LNCaP clone FGC (cell line): ENCODE data around the gene KLF16.

ENCODE experiments used
- DNase-seq: peaks from one replicate; pipeline ENCODE4 v3.0.0-alpha.2; 2011; ENCODE audit warnings: low read depth
- H3K4me3 ChIP-seq: 2 replicates; pipeline ENCODE4 v1.5.1; 2011; ENCODE audit warnings: mild to moderate bottlenecking, low read depth, low read length, control low read depth
- TF ChIP-seq, protein P1 (sequence below): IDR thresholded peaks from 2 replicates; pipeline ENCODE4 v1.5.1; 2012; ENCODE audit warnings: mild to moderate bottlenecking; ENCODE audit not compliant: control insufficient read depth, insufficient read depth; ENCODE audit errors: extremely low read depth

Gene KLF16

DNA sequence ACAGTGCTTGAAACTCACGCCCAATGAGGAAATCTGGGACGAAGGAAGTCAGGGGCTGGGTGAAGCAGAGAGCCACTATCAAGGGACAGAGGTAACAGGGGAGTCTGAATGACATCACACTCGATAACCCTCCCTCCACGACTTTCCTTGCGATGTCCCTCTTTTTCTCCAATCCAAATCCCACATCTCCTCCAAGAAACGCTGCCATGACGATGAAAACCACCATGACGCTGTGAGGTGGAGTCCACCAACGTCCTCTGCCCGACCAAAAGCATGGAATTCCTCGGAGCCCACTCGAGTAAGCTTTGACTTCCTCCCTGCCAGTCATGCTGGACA lies 16.1 kb downstream of the KLF16 start:
- no peak for DNase-seq
- TF ChIP-seq, protein P1, sequence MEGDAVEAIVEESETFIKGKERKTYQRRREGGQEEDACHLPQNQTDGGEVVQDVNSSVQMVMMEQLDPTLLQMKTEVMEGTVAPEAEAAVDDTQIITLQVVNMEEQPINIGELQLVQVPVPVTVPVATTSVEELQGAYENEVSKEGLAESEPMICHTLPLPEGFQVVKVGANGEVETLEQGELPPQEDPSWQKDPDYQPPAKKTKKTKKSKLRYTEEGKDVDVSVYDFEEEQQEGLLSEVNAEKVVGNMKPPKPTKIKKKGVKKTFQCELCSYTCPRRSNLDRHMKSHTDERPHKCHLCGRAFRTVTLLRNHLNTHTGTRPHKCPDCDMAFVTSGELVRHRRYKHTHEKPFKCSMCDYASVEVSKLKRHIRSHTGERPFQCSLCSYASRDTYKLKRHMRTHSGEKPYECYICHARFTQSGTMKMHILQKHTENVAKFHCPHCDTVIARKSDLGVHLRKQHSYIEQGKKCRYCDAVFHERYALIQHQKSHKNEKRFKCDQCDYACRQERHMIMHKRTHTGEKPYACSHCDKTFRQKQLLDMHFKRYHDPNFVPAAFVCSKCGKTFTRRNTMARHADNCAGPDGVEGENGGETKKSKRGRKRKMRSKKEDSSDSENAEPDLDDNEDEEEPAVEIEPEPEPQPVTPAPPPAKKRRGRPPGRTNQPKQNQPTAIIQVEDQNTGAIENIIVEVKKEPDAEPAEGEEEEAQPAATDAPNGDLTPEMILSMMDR: no peak
- peak overlapping the region; percentile 98 for H3K4me3 ChIP-seq

DNA sequence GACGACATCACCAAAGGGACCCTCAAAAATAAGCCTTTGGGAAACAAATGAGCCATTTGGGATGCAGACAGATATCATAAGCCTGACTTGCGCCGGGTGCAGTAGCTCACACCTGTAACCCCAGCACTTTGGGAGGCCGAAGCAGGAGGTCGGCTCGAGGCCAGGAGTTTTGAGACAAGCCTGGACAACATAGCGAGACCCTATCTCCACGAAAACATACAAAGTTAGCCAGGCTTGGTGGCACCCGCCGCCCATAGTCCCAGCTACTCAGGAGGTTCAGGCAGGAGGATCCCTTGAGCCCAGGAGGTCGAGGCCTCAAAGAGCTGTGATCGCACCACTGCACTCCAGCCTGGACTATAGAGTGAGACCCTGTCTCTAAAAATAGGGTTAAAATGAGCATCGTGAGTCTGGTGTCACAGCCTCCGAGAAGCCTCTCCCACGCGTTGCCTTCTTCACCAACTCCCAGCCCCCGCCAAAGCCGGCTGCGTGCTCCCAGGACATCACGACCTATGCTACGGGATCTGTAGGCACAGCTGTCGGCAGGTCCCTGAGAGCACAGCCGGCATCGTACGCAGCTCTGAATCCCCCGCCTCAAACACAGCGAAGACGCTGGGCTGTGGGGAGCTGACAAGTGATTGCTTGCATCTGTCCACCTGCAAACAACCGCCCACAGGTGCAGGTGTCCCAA lies 16.7 kb downstream of the KLF16 start:
- no peak for DNase-seq
- TF ChIP-seq, protein P1: no peak
- peak overlapping the region; percentile 98 for H3K4me3 ChIP-seq

DNA sequence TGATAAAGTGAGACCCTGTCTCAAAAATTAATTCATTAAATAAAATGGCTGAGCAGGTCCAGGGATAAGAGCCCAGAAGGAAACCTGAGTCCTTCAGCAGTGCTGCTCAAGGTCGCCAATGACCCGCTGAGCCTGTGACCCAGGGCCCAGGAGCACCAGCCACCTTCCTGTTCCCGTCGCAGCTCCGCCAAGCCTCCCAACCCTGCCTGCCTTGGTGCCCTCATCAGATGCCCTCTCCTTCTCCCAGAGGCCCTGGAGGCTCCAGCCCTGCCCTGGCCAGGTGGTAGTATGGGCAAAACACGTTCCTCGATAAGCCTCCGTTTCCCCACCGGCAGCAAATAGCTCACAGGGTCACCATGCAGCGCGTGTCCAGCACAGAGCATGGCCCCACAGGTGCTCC lies 17.7 kb downstream of the KLF16 start:
- no peak overlapping the region for H3K4me3 ChIP-seq
- TF ChIP-seq, protein P1: no peak
- DNase-seq: no peak

DNA sequence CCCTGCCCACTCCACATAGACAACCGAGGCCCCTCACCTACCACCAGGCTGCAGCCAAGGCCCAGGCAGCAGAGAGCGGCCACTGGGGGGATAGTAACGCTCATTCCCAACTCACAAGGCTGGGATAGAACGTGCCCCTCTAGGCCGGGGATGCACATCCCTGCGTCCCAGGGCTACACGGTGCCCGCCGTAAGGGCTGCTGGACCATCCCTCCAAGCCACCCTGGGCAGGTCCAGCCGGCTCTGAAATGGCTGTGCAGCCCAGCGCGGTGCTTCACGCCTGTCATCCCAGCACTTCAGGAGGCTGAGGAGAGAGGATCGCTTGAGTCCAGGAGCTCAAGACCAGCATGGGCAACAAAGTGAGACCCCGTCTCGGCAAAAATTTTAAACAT lies 18.3 kb downstream of the KLF16 start:
- no peak overlapping the region for H3K4me3 ChIP-seq
- TF ChIP-seq, protein P1: no peak
- DNase-seq: no peak

DNA sequence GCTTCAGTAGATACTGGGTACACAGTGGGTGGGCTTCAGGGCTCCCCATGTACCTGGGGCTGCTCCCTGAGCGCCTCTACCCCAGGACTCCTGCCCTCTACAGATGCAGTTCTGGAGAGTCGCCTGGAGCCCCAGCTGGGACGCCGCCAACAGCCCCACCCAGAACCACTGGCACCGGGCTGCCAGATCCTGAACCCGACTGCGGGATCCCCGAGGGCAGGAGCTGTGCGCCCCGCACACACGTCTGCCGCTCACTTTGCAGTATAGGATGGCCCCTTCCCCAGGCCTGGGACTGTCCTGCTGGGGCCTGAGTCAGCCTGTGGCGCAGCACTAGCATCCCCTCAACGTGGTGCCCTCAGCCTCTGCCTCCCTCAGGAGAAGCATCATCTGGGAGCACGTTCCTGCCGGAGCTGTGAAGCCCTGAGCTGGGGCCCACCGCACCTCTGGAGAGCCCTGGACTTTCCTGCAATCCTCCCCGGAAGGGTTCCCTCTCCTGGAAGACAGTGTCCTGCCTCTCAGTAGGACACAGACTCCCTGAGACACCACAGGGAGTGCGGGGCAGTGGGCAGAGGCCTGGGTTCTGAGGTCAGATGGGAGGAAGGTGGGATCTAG lies 18.8 kb downstream of the KLF16 start:
- no peak overlapping the region for H3K4me3 ChIP-seq
- DNase-seq: no peak
- TF ChIP-seq, protein P1: no peak

DNA sequence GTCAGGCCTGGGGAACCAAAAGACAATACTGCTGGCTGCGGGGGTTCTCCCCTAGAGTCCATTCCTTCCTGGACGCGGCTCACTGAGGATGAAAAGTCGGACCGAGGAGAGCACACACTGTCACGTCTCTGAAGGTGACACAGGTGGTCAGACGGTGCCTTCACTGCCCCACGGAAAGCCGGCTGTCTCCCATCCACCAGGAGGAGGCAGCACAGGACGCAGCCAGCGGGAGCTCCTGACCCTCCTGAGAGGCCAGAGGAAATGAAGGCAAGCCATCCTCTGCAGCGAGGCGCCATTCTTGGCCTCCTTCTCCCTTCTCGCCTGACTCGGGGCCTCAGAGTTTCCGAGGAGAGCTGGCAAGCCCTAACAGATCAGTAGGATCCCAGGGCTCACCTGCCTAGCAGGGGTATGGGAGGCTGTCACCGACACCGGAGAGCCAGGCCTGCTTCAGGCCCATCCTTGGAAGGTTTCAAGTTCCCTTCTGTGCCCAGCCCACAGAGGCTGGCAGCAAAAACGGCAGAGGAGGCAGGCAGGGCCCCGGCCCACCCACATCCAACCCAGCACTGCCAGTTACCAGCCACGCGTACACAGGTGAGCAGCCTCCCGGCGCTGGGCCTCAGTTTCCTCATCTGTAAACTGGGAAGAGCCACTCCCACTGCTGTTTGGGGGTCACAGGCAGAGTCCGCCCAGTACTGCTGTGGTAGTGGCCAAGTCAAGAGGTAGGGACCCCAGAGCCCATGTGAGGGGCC lies 19.6 kb downstream of the KLF16 start:
- no peak overlapping the region for H3K4me3 ChIP-seq
- TF ChIP-seq, protein P1: 0 out of 2 replicates have a peak, but pooled peaks have one; percentile 15
- no peak for DNase-seq

DNA sequence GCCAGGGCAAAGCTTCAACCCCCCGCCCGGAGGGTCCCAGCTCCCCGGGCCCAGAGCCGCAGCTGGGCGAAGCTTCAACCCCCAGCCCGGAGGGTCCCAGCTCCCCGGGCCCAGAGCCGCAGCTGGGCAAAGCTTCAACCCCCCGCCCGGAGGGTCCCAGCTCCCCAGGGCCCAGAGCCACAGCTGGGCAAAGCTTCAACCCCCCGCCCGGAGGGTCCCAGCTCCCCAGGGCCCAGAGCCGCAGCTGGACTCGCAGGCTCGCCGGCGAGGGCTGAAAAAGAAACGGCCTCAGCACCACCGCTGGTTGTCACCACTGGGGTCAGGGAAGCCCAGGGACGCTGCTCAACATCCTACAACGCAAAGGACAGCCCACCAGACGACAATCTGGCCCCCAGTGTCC lies 20.3 kb downstream of the KLF16 start:
- H3K4me3 ChIP-seq: no peak overlapping the region
- TF ChIP-seq, protein P1: no peak
- DNase-seq: no peak
